AG09309 (cell line): Measurements from ENCODE around the gene PPARA.

Experiments
- DNase-seq: peaks from one replicate; pipeline ENCODE4 v3.0.0-alpha.2; 2010; ENCODE audit warnings: low read depth
- H3K4me3 ChIP-seq: 2 replicates; pipeline ENCODE4 v1.5.1; 2011; ENCODE audit warnings: mild to moderate bottlenecking, low read depth, low read length, moderate library complexity; ENCODE audit not compliant: control insufficient read depth
- CTCF ChIP-seq: IDR thresholded peaks from 2 replicates; pipeline ENCODE4 v1.5.1; 2011; ENCODE audit warnings: mild to moderate bottlenecking, low read depth, low read length, inconsistent platforms; ENCODE audit not compliant: insufficient read depth, control insufficient read depth; ENCODE audit errors: missing control alignments

Gene PPARA

GRCh38 chr22:46212195-46212594, 61.9 kb downstream of the PPARA start:
- DNase-seq = no peak
- no peak for TF ChIP-seq CTCF
- no peak overlapping the region for H3K4me3 ChIP-seq

DNA sequence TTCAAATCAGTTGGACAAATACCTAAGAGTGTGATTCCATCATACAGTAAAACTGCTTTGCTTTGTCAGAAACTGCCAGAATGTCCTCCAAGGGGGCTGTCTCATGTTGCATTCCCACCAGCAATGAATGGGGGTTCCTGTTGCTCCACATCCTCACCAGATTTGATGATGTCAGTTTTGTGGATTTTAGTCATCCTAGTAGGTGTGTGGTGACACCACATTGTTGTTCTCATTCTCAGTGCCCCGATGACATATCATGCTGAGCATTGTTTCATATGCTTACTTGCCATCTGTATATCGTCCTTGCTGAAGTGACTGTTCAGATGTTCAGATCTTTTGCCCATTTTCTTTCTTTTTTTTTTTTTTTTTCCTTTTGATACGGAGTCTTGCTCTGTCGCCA, 62.7 kb downstream of the PPARA start:
- no peak for TF ChIP-seq CTCF
- no peak overlapping the region for H3K4me3 ChIP-seq
- no peak for DNase-seq

DNA sequence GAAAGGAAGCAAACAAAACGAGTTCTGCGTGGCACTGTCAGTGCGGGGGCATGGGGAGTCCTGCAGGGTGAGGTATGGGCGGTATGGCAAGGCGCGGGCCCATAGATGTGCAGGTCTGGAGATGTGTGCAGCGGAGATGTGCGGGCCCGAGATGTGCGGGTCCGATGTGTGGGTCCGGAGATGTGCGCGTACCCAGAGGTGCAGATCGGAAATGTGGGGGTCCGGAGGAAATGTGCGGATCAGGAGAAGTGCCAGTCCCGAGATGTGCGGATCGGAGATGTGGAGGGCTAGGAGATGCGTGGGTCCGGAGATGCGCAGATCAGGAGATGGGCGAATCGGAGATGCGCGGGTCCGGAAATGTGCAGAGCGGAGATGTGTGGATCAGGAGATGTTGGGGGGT, 63.8 kb downstream of the PPARA start:
- no peak for TF ChIP-seq CTCF
- H3K4me3 ChIP-seq = no peak overlapping the region
- no peak for DNase-seq

DNA sequence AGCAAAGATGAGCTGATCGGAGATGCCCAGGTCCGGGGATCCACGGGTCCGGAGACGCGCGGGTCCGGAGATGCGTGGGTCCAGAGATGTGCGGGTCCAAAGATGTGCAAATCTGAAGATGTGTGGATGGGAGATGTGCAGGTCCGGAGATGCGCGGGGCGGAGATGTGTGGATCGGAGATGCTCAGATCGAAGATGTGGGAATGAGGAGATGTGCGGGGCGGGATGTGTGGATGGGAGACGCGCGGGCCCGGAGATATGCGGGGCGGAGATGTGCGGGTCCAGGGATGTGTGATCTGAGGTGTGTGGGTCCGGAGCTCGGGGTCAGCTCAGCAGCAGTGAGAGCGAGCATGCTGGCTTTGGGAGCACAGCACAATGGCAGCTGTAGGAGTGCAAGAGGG, 64.3 kb downstream of the PPARA start:
- H3K4me3 ChIP-seq = no peak overlapping the region
- DNase-seq = no peak
- no peak for TF ChIP-seq CTCF

- no peak for DNase-seq
- no peak for TF ChIP-seq CTCF
- no peak overlapping the region for H3K4me3 ChIP-seq
Measured at GRCh38 chr22:46219636-46220035, 69.3 kb downstream of the PPARA start.

DNA sequence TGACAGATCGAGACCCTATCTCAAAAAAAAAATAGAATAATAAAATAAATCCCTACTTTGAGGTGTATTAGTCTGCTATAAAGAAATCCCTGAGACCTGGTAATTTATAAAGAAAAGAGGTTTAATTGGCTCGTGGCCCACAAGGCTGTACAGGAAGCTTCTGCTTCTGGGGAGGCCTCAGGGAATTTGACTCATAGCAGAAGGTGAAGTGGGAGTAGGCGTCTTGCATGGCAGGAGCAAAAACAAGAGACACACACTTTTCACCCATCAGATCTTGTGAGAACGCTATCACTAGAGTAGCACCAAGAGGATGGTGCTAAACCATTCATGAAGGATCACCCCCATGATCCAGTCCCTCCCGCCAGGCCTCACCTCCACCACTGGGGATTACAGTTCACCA, 70.6 kb downstream of the PPARA start:
- no peak overlapping the region for H3K4me3 ChIP-seq
- TF ChIP-seq CTCF = no peak
- no peak for DNase-seq
